Omental fat pad (tissue), 4 donors: ENCODE measurements around the gene ZNF442. TPM values are rescaled to one million over a fixed set of nuclear protein-coding genes. Genes with fewer than 3 reads are reported as not detected.
"Not testable (repeated sequence)": the region's sequence is repeated elsewhere in the genome, so short reads cannot be mapped to it uniquely, and the experiment has no call there.

ENCODE experiments used
- ATAC-seq: fragments of 150-250 bp; one replicate; pipeline ENCODE4 v1.9.1; 2016; ENCODE audit warnings: mild to moderate bottlenecking, moderate library complexity; ENCODE audit not compliant: low FRiP score
- DNase-seq: peaks from one replicate; pipeline ENCODE4 v3.0.0-alpha.2; 2019; ENCODE audit warnings: low spot score
- CTCF ChIP-seq, 3 donors: fragments of 450-650 bp; IDR thresholded peaks; one replicate each; pipeline ENCODE4 v1.5.1; 2016 to 2017; ENCODE audit warnings: antibody characterized with exemption in 3 of 3, mild to moderate bottlenecking in 3 of 3, moderate library complexity in 2 of 3
- small RNA-seq: library from RNA; depleted of rRNA; stranded (forward); fragments of <200 nt; gene quantifications from one replicate; pipeline ENCODE3, GENCODE V24; 2016
- total RNA-seq, 4 donors: library from RNA; depleted of rRNA; stranded (reverse); fragments of >200 nt; gene quantifications; one replicate each; pipeline ENCODE4 v1.1.0, GENCODE V29; 2016

Gene ZNF442
- total RNA-seq, 4 donors from 2014 or later, result 1.8 to 7.9 (median 3.0) TPM

- DNase-seq (no peak), ATAC-seq (no peak)
- TF ChIP-seq CTCF (IDR thresholded peaks at IDR 0.05), result no peak
These were observed 46.6 kb downstream of the ZNF442 start for GRCh38 chr19:12318782-12319413.

- ATAC-seq (no peak), DNase-seq (no peak)
- no peak for TF ChIP-seq CTCF (IDR thresholded peaks at IDR 0.05)
These were observed 50.9 kb downstream of the ZNF442 start for GRCh38 chr19:12314553-12314952.

- not testable (repeated sequence) for ATAC-seq, DNase-seq
These were observed 56.6 kb downstream of the ZNF442 start for GRCh38 chr19:12308891-12309290.

Small RNA genes lying within 50 kb of the gene (small RNA-seq; reads per million reads assigned to genes)
- not detected for gene RPS29P23

Other genes starting within 250 kb of the ZNF442 start
- 1 to 10 TPM; 1.7 to 4.5 (median 2.4) TPM for gene ZNF20, start 225.3 kb downstream of the ZNF442 start, total RNA-seq
- gene ZNF625, start 208.9 kb downstream of the ZNF442 start, total RNA-seq, result 1 to 10 TPM; 2.2 to 6.6 (median 3.7) TPM
- 10 to 100 TPM in 1 of 4 donors, 1 to 10 TPM in 3; 4.8 to 10.4 (median 9.1) TPM for gene ZNF136, start 202.6 kb downstream of the ZNF442 start, total RNA-seq
- 10 to 100 TPM in 2 of 4 donors, 1 to 10 TPM in 2; 6.6 to 13.2 (median 11.0) TPM for gene ZNF44, start 70.8 kb downstream of the ZNF442 start, total RNA-seq
- gene ZNF563, start 32.0 kb downstream of the ZNF442 start, total RNA-seq, result 1 to 10 TPM in 3 of 4 donors, under 1 TPM in 1; 0.84 to 8.2 (median 2.5) TPM
- gene ZNF799, start 35.6 kb upstream of the ZNF442 start, total RNA-seq, result 10 to 100 TPM in 1 of 4 donors, 1 to 10 TPM in 3; 3.1 to 11.0 (median 4.2) TPM
- 1 to 10 TPM; 2.3 to 6.5 (median 2.7) TPM for gene ZNF443, start 75.3 kb upstream of the ZNF442 start, total RNA-seq
- 1 to 10 TPM; 1.8 to 4.6 (median 2.4) TPM for gene ZNF709, start 119.1 kb upstream of the ZNF442 start, total RNA-seq
- gene ZNF564, start 185.8 kb upstream of the ZNF442 start, total RNA-seq, result 10 to 100 TPM in 2 of 4 donors, 1 to 10 TPM in 2; 5.9 to 16.1 (median 8.3) TPM
- gene ZNF490, start 245.1 kb upstream of the ZNF442 start, total RNA-seq, result 1 to 10 TPM; 3.6 to 6.3 (median 4.7) TPM
- gene ZNF791, start 245.2 kb upstream of the ZNF442 start, total RNA-seq, result 10 to 100 TPM; 12.9 to 23.3 (median 16.3) TPM